ENCODE results near the gene BCHE. TPM values are rescaled to one million over a fixed set of nuclear protein-coding genes. Genes with fewer than 3 reads are reported as not detected.

The BCHE gene
- 10 to 100 TPM in 1 of 2 donors, 1 to 10 TPM in 1; 6.6 to 13.7 TPM for total RNA-seq
- polyA plus RNA-seq (ENCODE audit: insufficient read length in 6 of 6) = 10 to 100 TPM; 32.8 to 49.7 (median 38.3) TPM
- long read RNA-seq, donor 1, transcript BCHE-201 (4 exons, 2,454 nt) = major isoform, 8 of 19 reads
- long read RNA-seq, donor 1, partial matches to known transcripts = 9 of 19 reads
- long read RNA-seq, donor 1, other reads (novel, unspliced or antisense) = 0 of 19 reads
- long read RNA-seq, donor 2, transcript BCHE-201 (4 exons, 2,454 nt) = major isoform, 9 of 22 reads
- long read RNA-seq, donor 2, partial matches to known transcripts = 12 of 22 reads
- long read RNA-seq, donor 2, other reads (novel, unspliced or antisense) = 0 of 22 reads
- long read RNA-seq, donor 3, transcript BCHE-201 (4 exons, 2,454 nt) = major isoform, 9 of 27 reads
- long read RNA-seq, donor 3, partial matches to known transcripts = 14 of 27 reads
- long read RNA-seq, donor 3, other reads (novel, unspliced or antisense) = 0 of 27 reads
- long read RNA-seq, donor 4, transcript BCHE-201 (4 exons, 2,454 nt) = major isoform, 5 of 6 reads
- long read RNA-seq, donor 4, partial matches to known transcripts = 0 of 6 reads
- long read RNA-seq, donor 4, other reads (novel, unspliced or antisense) = 0 of 6 reads
- long read RNA-seq, donor 5, transcript BCHE-201 (4 exons, 2,454 nt) = major isoform, 10 of 19 reads
- long read RNA-seq, donor 5, partial matches to known transcripts = 7 of 19 reads
- long read RNA-seq, donor 5, other reads (novel, unspliced or antisense) = 0 of 19 reads
- long read RNA-seq, donor 6, transcript BCHE-201 (4 exons, 2,454 nt) = major isoform, 9 of 15 reads
- long read RNA-seq, donor 6, partial matches to known transcripts = 5 of 15 reads
- long read RNA-seq, donor 6, other reads (novel, unspliced or antisense) = 0 of 15 reads
- long read RNA-seq, donor 7, transcript BCHE-201 (4 exons, 2,454 nt) = major isoform, 6 of 7 reads
- long read RNA-seq, donor 7, partial matches to known transcripts = 0 of 7 reads
- long read RNA-seq, donor 7, other reads (novel, unspliced or antisense) = 0 of 7 reads
- long read RNA-seq, donor 8, transcript BCHE-201 (4 exons, 2,454 nt) = major isoform, 7 of 7 reads
- long read RNA-seq, donor 8, partial matches to known transcripts = 0 of 7 reads
- long read RNA-seq, donor 8, other reads (novel, unspliced or antisense) = 0 of 7 reads
- long read RNA-seq, donor 9 = 0 reads
- long read RNA-seq, donor 10, partial matches to known transcripts = 1 of 1 reads
- long read RNA-seq, donor 10, other reads (novel, unspliced or antisense) = 0 of 1 reads
- long read RNA-seq, donor 11, transcript BCHE-201 (4 exons, 2,454 nt) = major isoform, 16 of 34 reads
- long read RNA-seq, donor 11, transcript BCHE-202 (3 exons, 702 nt) = minor isoform, 9 of 34 reads
- long read RNA-seq, donor 11, partial matches to known transcripts = 9 of 34 reads
- long read RNA-seq, donor 11, other reads (novel, unspliced or antisense) = 0 of 34 reads
- long read RNA-seq, donor 12, transcript BCHE-201 (4 exons, 2,454 nt) = major isoform, 12 of 13 reads
- long read RNA-seq, donor 12, partial matches to known transcripts = 0 of 13 reads
- long read RNA-seq, donor 12, other reads (novel, unspliced or antisense) = 0 of 13 reads

DNA sequence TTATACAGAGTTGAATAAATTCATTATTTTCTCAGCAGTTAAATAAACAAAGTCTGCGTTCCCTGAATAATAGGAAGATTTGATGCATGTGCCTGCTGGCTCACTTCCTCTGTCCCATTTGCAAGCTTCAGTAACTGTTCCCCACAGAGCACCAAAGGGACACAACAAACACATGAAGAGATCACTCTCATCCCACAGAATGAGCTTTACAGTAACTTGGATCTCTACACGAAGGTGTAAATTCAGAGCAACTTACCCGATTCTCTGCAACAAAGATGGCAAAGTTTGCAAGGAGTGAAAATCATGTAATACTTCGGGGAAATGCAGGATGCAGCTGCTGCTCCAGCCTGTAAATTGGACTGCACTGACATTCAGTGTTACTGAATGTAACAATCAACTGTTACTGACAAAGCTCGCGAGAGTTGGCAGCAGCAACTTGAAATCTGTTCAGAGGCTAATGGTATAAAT is at the start of gene BCHE:
BCHE (minus strand) TSS at position 366 of the 468 bp plus-strand sequence. CDS start 6,390 bp downstream, outside the sequence.
- intact Hi-C loops (cut with DNase I) = no loop called here
- Histone ChIP-seq H3K27ac (no peak within 1 kb of the TSS), H3K4me3 (peak within 1 kb of the TSS; percentile 11 to 16), H3K4me1 (no peaks in the 10 kb centered on the region), H3K9me3 (no peaks in the 10 kb centered on the region), H3K27me3 (no peaks in the 10 kb centered on the region), H3K36me3 (no peaks in the 10 kb centered on the region)
- no peak for TF ChIP-seq CTCF (IDR thresholded peaks at IDR 0.05)
- peak; percentile 42 for ATAC-seq
- DNase-seq = peak in 3 of 4 donors; percentile 29 to 78 (median 75)

GRCh38 chr3:165885558-165886270 is 48.5 kb upstream of the BCHE start:
- DNase-seq = no peak
- no peak for ATAC-seq
- H3K27me3 ChIP-seq = no peaks in the 10 kb centered on the region
- no peak overlapping the region for H3K27ac ChIP-seq
- no peak for TF ChIP-seq CTCF (IDR thresholded peaks at IDR 0.05)
- no peaks in the 10 kb centered on the region for H3K4me1 ChIP-seq
- H3K36me3 ChIP-seq = no peaks in the 10 kb centered on the region
- no peak overlapping the region for H3K4me3 ChIP-seq
- intact Hi-C loops (cut with DNase I) = no loop called here
- no peaks in the 10 kb centered on the region for H3K9me3 ChIP-seq

- Histone ChIP-seq H3K4me3 (no peak overlapping the region), H3K27ac (no peak overlapping the region), H3K9me3 (no peaks in the 10 kb centered on the region), H3K36me3 (no peaks in the 10 kb centered on the region), H3K4me1 (no peaks in the 10 kb centered on the region), H3K27me3 (no peaks in the 10 kb centered on the region)
- intact Hi-C loops (cut with DNase I) = no loop called here
- DNase-seq (no peak), ATAC-seq (no peak)
- no peak for TF ChIP-seq CTCF (IDR thresholded peaks at IDR 0.05)
These were observed 47.3 kb upstream of the BCHE start for GRCh38 chr3:165884518-165884917.

- no peaks in the 10 kb centered on the region for H3K9me3 ChIP-seq
- no peaks in the 10 kb centered on the region for H3K36me3 ChIP-seq
- no peak for TF ChIP-seq CTCF (IDR thresholded peaks at IDR 0.05)
- no peaks in the 10 kb centered on the region for H3K27me3 ChIP-seq
- intact Hi-C loops (cut with DNase I) = no loop called here
- no peaks in the 10 kb centered on the region for H3K4me1 ChIP-seq
- DNase-seq (no peak), ATAC-seq (no peak)
- H3K4me3 ChIP-seq = peak overlapping the region in 1 of 2 donors; percentile 7
- H3K27ac ChIP-seq = no peak overlapping the region
These were observed 46.7 kb upstream of the BCHE start for GRCh38 chr3:165883863-165884478.
